Forelimb muscle (tissue), 1 donor: ENCODE results near the gene SKIC8. TPM values are rescaled to one million over a fixed set of nuclear protein-coding genes. Genes with fewer than 3 reads are reported as not detected.
"Not testable (repeated sequence)": the region's sequence is repeated elsewhere in the genome, so short reads cannot be mapped to it uniquely, and the experiment has no call there.

ENCODE experiments used
- DNase-seq: peaks from one replicate; pipeline ENCODE4 v3.0.0-alpha.2; 2013; ENCODE audit warnings: low read depth
- polyA plus RNA-seq: library from polyadenylated mRNA; unstranded; fragments of 120-200 nt; gene quantifications from one replicate; pipeline ENCODE4 v1.2.1, GENCODE V29; 2013; ENCODE audit not compliant: insufficient read length

SKIC8 gene
- polyA plus RNA-seq, 1 donor: 55.7 TPM

DNA sequence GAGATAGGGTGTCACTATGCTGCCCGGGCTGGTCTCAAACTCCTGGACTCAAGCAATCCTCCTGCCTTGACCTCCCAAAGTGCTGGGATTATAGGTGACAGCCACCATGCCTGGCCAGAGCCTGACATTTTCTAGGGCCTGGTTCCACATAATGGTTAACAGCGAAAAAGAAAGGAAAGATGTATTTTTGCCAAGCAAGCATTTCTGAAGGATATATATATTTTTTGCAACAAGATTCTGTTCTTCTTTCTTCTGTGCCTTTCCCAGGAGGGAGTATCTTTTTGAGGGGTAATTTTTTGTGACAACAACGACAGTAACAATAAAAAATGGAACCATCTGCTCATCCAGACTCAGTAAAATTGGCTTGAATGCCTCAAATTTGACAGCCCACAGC is 43.4 kb downstream of the SKIC8 start:
- DNase-seq: no peak

DNA sequence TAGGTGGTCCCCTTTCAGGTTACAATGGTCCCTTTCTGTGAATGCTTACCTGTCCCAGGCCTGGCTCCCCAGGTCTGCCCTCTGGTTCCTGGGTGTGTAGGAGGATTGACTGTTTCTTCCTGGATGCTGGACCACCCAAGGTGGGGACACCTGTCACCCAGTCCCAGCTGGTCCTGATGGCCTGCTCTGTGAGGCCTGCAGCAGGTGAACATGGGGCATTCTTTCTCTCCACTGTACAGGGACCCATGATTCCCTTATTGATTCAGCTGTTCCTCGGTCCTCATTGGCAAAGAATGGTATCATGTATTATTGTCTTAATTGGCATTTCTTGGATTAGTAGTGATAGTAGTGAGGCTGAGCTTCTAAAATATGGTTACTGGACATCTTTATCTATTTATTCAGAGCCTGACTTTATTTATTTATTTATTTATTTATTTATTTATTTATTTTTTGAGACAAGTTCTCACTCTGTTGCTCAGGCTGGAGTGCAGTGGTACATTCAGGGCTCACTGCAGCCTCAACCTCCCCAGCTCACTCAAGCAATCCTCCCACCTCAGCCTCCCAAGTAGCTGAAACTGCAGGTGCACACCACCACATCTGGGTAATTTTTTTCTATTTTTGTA is 43.9 kb downstream of the SKIC8 start:
- DNase-seq: no peak

DNA sequence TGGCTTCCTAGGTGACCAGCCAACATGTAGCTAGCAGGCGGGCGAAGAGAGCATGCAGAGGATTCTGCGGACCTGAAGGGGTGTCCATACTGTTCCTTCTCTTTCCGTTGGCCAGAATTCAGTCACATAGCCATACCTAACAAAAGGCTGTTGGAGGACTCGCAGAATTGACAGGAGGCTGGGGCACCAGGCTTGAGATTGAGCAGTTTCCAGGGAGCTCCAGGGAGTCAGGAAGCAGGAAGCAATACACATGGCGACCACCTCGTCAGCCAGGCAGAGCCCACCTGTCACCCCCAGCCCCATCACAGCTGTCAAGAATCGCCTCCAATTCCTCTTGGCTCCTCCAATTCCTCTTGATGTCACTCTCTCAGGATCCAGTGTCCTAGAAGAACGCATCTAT is 48.3 kb downstream of the SKIC8 start:
- no peak for DNase-seq

DNA sequence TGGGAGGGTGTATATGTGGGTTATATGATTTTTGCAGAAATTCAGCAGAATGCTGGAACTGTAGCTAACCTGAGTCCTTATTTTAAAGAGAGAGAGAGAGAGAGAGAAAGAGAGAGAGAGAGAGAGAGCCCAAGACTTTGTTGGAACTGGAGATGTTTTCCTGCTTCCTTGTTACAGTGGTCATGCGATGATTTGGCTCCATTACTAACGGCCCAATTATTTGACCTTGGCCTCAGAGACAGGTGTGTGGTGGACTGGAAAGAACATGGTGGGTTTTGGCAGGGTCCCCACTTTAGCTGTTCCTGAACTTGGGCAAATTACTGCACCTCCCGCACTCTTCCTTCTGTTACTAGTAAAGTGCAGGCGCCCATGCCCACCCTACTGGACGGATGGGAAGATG is 50.3 kb downstream of the SKIC8 start:
- no peak for DNase-seq

DNA sequence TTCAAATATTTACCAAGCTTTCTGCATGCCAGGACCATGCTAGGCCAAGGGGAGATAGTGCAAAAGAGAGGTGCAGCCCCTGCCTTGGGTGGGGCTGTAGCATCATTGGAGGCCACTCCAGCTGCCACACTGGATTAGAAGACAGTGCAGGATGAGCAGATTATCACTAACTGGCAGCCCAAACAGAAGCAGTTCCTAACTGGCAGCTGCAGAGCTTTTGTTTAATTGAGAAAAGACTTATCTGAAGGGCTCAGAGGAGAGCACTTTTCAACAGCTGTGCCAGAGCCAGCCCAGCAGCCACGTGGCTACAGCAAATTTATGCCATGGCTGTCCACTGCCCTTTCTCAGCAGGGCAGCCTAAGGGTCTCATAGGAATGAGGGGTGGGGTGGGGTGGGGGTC is 51.5 kb downstream of the SKIC8 start:
- no peak for DNase-seq

DNA sequence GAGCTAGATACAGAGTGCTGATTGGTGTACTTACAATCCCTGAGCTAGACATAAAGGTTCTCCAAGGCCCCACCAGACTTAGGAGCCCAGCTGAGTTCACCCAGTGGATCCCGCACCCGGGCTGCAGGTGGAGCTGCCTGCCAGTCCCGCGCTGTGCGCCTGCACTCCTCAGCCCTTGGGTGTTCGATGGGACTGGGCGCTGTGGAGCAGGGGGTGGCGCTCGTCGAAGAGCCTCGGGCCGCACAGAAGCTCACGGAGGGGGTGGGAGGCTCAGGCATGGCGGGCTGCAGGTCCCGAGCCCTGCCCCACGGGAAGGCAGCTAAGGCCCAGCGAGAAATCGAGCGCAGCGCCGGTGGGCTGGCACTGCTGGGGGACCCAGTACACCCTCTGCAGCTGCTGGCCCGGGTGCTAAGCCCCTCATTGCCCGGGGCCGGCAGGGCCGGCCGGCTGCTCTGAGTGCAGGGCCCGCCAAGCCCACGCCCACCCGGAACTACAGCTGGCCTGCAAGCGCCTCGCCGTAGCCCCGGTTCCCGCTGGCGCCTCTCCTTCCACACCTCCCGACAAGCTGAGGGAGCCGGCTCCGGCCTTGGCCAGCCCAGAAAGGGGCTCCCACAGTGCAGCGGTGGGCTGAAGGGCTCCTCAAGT is 53.3 kb downstream of the SKIC8 start:
- DNase-seq: not testable (repeated sequence)

DNA sequence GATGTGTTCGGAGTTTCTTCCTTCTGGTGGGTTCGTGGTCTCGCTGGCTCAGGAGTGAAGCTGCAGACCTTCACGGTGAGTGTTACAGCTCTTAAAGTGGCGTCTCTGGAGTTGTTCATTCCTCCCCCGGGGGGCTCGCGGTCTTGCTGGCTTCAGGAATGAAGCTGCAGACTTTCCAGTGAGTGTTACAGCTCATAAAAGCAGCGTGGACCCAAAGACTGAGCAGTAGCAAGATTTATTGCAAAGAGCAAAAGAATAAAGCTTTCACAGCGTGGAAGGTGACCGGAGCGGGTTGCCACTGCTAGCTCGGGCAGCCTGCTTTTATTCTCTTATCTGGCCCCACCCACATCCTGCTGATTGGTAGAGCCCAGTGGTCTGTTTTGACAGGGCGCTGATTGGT is 54.0 kb downstream of the SKIC8 start:
- not testable (repeated sequence) for DNase-seq

DNA sequence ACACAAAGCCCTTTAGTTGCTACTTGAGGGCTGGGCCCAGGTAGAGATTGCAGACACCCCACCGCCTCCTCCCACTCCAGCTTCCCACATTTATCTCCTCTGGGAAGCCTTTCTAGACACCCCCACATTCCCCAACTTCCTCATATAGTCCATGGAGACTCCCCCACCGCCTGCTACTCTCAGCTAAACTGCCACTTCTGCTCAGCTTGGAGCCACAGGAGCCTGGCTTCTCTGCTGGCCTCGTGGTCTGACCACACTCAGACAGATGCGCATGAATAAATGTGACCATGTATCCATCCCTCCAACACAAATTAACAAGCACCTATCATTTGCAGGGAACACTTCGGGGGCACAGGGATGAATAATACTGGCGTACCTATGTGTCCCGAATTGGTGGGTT is 54.5 kb downstream of the SKIC8 start:
- DNase-seq: no peak

DNA sequence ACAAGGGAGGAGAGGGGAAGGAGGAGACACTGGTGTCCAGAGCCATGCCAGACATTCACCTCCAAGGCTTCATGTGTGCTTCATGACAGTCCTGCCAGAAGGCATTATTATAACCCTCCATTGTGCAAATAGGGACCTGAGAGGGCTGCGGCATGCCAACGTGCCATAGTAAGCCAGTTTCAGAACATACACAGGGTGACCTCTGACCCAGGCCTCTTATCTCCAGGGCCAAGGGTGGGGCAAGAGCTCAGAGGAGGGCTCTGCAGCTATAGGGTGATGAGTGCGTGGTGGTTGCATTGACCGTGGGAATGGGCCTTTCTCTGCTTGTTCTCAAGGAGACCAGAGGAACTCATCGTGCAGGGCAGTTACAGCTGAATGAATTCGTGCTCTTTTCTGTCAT is 55.3 kb downstream of the SKIC8 start:
- DNase-seq: no peak

DNA sequence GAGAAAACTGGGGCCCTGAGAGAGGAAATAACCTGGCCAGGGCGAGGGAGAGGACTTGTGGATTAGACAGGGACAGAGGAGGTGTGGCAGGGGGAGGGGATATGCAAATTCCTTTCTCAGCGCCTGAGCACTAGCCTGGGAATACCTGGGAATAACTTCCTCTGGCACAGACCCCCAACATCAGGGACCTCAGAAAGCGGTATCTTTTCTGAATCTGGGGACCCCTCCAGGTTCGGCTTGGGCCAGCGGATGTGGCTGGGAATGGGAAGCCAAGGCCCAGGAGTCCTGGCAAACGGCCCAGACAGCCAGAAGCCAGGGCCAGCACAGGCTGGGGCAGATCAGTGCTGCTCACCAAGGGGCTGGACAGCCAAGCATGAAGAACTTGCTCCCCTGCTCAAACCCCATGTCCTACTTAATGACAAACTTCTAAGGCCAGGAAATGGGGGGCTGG is 55.9 kb downstream of the SKIC8 start:
- DNase-seq: no peak

DNA sequence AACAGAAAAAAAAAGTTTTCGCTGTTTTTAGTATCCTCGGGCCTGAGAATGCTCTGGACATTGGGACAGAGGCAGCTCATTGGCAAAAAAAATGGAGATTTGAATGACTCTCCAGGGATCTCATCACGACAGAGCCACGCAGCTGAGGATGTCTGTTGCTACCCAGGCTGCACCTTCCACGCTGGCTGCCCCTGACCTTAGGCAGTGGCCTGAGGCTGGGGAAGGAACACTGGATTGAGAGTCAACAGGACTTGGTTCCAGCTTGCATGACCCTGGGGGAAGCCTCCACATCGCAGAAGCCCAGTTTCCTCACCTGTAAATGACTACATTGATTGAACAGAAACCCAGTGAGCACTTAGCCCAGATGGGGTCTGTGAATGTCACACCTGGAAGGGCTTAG is 56.4 kb downstream of the SKIC8 start:
- no peak for DNase-seq

DNA sequence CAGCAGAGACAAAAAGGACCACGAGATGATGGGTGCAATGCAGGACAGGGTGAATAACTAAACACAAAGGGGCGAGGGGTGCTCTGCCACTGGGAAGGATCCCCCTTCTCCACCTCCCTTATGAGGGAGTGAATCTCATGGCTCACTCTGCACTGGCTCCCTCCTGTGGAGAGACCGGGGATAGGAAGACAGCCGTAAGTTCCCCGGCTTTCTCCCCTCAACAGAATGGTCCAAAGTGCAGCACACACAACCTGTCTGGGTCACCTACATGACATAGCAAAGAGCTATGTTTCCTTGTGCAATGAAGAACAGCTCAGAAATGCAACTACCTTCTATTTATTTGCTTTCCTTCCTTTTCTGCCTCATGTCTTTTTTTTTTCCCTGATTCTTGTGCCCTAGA is 57.3 kb downstream of the SKIC8 start:
- DNase-seq: no peak

DNA sequence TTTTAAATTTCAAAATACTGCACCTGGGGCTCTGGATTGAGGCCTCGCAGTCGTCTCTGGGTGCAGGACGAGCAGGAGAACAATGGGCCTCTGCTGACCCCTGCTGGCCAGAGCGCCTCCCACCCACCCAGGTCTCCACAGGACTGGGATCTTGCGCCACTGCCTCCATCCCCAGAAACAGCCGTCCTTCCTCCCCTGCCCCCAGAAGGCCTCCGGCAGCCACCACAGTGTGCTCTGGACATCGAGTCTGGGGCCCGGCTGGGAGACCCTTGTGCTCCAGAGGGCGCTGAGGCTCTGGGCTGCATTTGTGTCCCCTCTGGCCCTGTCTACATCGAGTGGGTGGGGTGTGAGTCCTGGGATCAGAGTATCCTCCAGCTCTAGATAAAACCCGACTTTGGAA is 58.4 kb downstream of the SKIC8 start:
- DNase-seq: peak; percentile 31

DNA sequence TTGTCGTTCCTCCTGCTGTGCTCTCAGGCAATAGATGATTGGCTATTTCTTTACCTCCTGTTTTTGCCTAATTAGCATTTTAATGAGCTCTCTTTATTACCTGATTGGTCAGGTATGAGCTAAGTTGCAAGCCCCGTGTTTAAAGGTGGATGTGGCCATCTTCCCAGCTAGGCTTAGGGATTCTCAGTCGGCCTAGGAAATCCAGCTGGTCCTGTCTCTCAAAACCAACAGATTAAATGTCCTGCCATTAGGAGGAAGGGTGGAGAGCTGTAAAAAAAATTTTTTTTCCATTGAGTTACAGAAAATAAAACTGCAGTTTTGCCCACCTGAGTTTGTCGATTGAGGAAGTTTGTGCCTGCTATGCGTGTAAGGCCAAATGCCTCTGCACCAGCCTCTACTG is 59.6 kb downstream of the SKIC8 start:
- no peak for DNase-seq

DNA sequence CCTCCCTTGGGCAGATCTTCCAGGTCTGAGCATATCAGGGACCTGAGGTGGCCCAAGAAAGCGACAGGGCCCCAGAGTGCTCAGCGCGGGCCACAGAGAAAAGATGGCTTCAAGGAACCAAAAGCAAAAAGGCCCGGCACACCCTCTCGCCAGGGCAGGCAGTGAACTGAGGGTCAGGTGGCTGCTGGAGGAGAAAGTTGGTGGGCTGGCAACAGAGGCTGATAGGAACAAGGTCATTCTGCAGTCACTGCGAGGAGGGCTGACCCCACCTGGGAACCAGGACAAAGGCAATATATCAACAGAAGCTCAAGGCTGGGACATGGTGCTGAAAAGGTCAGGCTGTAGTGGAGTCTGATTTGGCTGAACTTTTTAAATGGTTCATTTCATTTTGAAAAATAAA is 62.3 kb downstream of the SKIC8 start:
- no peak for DNase-seq

DNA sequence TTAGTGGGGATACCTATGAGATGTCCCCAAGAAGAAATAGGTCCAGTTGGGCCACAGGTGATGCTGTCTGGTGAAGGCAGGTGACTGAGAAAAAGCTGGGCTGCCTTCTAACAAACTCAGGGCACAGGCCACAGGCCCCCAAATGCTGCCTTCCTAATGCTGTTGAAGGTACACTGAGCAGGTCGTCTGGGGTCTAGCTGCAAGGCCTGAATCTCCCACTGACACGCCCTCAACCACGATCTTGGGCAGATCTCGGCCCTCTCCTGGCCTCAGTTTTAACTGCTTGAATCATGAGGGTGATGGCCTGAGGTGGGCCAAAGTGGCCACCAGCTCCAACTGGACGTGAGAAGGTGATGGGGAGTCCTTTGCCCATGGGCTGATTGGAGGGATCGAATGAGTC is 62.9 kb downstream of the SKIC8 start:
- DNase-seq: no peak

DNA sequence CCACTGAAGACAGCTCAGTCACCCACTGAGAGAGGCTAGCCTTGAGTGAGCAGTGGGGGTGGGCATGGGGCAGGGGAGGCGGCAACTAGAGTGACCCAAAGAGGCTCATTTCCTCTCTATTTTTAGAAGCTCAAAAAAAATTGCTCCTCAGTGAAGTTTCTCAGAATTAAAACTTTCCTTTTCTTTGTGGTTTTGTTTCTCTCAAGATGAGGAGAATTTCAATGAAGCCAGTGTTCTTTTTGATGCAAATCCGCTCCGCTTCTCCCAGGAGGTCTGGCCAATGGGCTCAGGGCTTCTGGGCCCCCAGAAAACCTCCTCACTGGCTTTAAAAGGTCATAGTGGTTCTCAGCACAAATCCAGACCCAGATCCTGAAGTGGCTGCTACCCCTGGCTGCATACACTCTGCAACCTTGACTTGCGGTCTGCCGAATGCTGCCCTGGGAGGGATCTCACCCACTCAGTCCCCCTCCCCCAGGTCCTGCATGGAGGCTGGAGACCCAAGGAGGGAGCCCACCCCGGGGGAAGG is 64.8 kb downstream of the SKIC8 start, which contains the start of gene ACSBG1:
ACSBG1 (minus strand) TSS at position 51 of the 526 bp plus-strand sequence. CDS start 64 bp downstream, outside the sequence.
- no peak for DNase-seq

DNA sequence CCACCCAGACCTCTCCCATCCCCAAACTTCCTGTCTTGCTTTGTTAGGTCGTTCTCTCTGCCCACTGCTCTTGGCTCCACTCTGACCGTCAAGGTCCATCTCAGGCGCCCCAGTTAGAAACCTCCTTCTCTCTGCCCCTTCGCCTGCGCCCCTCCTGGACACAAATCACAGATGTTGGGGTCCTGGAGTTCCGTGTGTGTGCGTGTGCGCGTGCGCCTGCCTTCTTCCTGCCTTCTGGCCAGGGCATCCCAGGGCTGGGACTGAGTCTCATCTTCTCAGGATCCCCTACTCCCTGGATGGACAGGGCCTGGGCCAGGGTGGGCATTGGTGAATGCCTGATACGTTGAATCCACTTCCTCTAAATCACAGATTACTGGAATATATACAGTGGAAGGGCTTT is 65.9 kb downstream of the SKIC8 start:
- DNase-seq: no peak

Other genes with a start within 250 kb of the SKIC8 start
- 25.5 TPM for gene TBC1D2B, start 221.9 kb downstream of the SKIC8 start, polyA plus RNA-seq
- gene SH2D7, start 207.0 kb downstream of the SKIC8 start, polyA plus RNA-seq: 0.09 TPM
- gene CIB2, start 168.2 kb downstream of the SKIC8 start, polyA plus RNA-seq: 15.6 TPM
- gene IDH3A, start 150.2 kb downstream of the SKIC8 start, polyA plus RNA-seq: 40.6 TPM
- 0.18 TPM for gene ACSBG1, start 65.0 kb downstream of the SKIC8 start, polyA plus RNA-seq
- 92.8 TPM for gene DNAJA4, start 35.0 kb downstream of the SKIC8 start, polyA plus RNA-seq
- gene CRABP1, start 40.7 kb upstream of the SKIC8 start, polyA plus RNA-seq: 29.2 TPM
- 41.7 TPM for gene IREB2, start 138.6 kb upstream of the SKIC8 start, polyA plus RNA-seq
- 1.8 TPM for gene HYKK, start 208.0 kb upstream of the SKIC8 start, polyA plus RNA-seq
- gene PSMA4, start 240.8 kb upstream of the SKIC8 start, polyA plus RNA-seq: 148 TPM